ENCODE data around the gene SORBS1. TPM values are rescaled to one million over a fixed set of nuclear protein-coding genes. Genes with fewer than 3 reads are reported as not detected.

Gene SORBS1
- total and polyA plus RNA-seq, 2 of the 13 experiments (the other 11 are each of a cell fraction or from before 2014, with no cell fraction given), result 16.8 to 39.8 TPM

- Histone ChIP-seq H3K4me2 (ENCODE audit: low read depth, low read length) (no peak overlapping the region), H3K27ac (ENCODE audit: extremely low read length, insufficient read depth, low read length) (no peak overlapping the region), H3K9ac (ENCODE audit: insufficient read depth, low read depth, low read length) (no peak overlapping the region), H3K9me3 (ENCODE audit: low read length) (no peaks in the 10 kb centered on the region), H4K20me1 (ENCODE audit: insufficient read depth, low read length) (no peaks in the 10 kb centered on the region), H3K4me1 (ENCODE audit: insufficient read depth, low read length) (peaks cover 17% of the 10 kb centered on the region), H3K36me3 (replicated peaks in 1 of 2; ENCODE audit: control insufficient read depth in 1 of 2, insufficient read depth in 2 of 2, low read length in 2 of 2) (peaks cover 25 to 74% of the 10 kb centered on the region in 2 experiments), H3K79me2 (ENCODE audit: insufficient read depth, low read length) (no peaks in the 10 kb centered on the region), H3K27me3 (ENCODE audit: control insufficient read depth in 1 of 2, insufficient read depth in 2 of 2, low read length in 2 of 2) (no peaks in the 10 kb centered on the region), H2AFZ (ENCODE audit: low read length) (no peak overlapping the region), H3K4me3 (replicated peaks in 1 of 3; ENCODE audit: insufficient read depth in 1 of 3, low read depth in 2 of 3, low read length in 3 of 3) (no peak overlapping the region)
- in situ Hi-C loops (cut with HindIII; ENCODE audit: extremely low pct_ligation_motif_present, low pct_unique_long_range_greater_than_20kb) (loop anchor here (5.0 to 25.0 kb wide), 2 partner anchors 132 to 172 kb away; partner anchors contain the start of gene SORBS1), intact Hi-C loops (cut with micrococcal nuclease; ENCODE audit: unreplicated experiment) (loop anchor here (1.0 to 10.0 kb wide), 4 partner anchors 16 to 171 kb away; partner anchors contain the start of gene SORBS1)
- ChIA-PET POLR2A (interaction anchor here (1.4 kb wide), 1 partner anchor 170 kb away, joined by 3 read pairs; no protein-coding TSS in a partner anchor), CTCF (ENCODE audit: low intra/inter-chr PET ratio, low total read pairs) (interaction anchor here (1.3 to 5.2 kb wide), 2 partner anchors 55 to 171 kb away, joined by 4 to 96 read pairs; no protein-coding TSS in a partner anchor)
- DNase-seq (ENCODE audit: low spot score) (peak; percentile 65), FAIRE-seq (peak; percentile 97), ATAC-seq (peak; percentile 94)
- WGBS (ENCODE audit: low lambda C conversion rate), result 39% methylated on average over 10 of the region's 12 CpGs
- BruUV-seq (replicated peaks), result no TSS peak
- TF ChIP-seq RAD21 (CRISPR knock-in tag; IDR thresholded peaks at IDR 0.05), result peak; percentile 95
- TF ChIP-seq GATAD2A (CRISPR knock-in tag; IDR thresholded peaks at IDR 0.05), result 0 out of 2 replicates have a peak, but pooled peaks have one; percentile 38
- TF ChIP-seq SMC3 (IDR thresholded peaks at IDR 0.05; ENCODE audit: low read length), result peak; percentile 99
- no peak for TF ChIP-seq GLMP (CRISPR knock-in tag; IDR thresholded peaks at IDR 0.05; ENCODE audit: borderline replicate concordance)
- TF ChIP-seq PRMT3 (CRISPR knock-in tag; IDR thresholded peaks at IDR 0.05; ENCODE audit: borderline replicate concordance, low read depth), result no peak
- TF ChIP-seq ZNF572 (CRISPR knock-in tag; IDR thresholded peaks at IDR 0.05), result no peak
- TF ChIP-seq AHR (CRISPR knock-in tag; IDR thresholded peaks at IDR 0.05), result no peak
- no peak for TF ChIP-seq SOX13 (IDR thresholded peaks at IDR 0.05)
- TF ChIP-seq SOX13 (CRISPR knock-in tag; conservative IDR thresholded peaks at IDR 0.05 in 1 of 2, IDR thresholded peaks at IDR 0.05 in 1 of 2), result peak in 1 of 2 experiments; percentile 14; a peak in 1 of 4 replicates
- TF ChIP-seq HINFP (CRISPR knock-in tag; IDR thresholded peaks at IDR 0.05; ENCODE audit: low read depth), result no peak
- no peak for TF ChIP-seq ELK4 (CRISPR knock-in tag; IDR thresholded peaks at IDR 0.05; ENCODE audit: borderline replicate concordance)
- TF ChIP-seq NR2F6 (IDR thresholded peaks at IDR 0.05), result 0 out of 2 replicates have a peak, but pooled peaks have one; percentile 14
- 0 out of 2 replicates have a peak, but pooled peaks have one; percentile 9 for TF ChIP-seq NR2F6 (CRISPR knock-in tag; IDR thresholded peaks at IDR 0.05)
- TF ChIP-seq ZBTB38 (CRISPR knock-in tag; IDR thresholded peaks at IDR 0.05), result 0 out of 2 replicates have a peak, but pooled peaks have one; percentile 33
- TF ChIP-seq RXRB (CRISPR knock-in tag; IDR thresholded peaks at IDR 0.05; ENCODE audit: borderline replicate concordance), result peak; percentile 48; the same call in 1 of the 2 replicates
Observed at GRCh38 chr10:95430231-95430951, 130.8 kb downstream of the SORBS1 start.
